ENCODE data around the gene ZNF485.
"Not testable (repeated sequence)": the region's sequence is repeated elsewhere in the genome, so short reads cannot be mapped to it uniquely, and the experiment has no call there.

ZNF485 gene

GRCh38 chr10:43606323-43607198 is at the start of gene ZNF485:
ZNF485 (plus strand) TSS chr10:43606438; CDS start chr10:43607051, 613 bp downstream.
- peak; percentile 58 for DNase-seq

GRCh38 chr10:43557214-43557613 is 49.0 kb upstream of the ZNF485 start:
- no peak for DNase-seq

GRCh38 chr10:43569681-43570080 is 36.6 kb upstream of the ZNF485 start:
- no peak for DNase-seq

GRCh38 chr10:43570971-43571370 is 35.3 kb upstream of the ZNF485 start:
- DNase-seq: no peak

GRCh38 chr10:43573250-43574000 is 32.8 kb upstream of the ZNF485 start:
- peak; percentile 21 for DNase-seq

GRCh38 chr10:43574001-43574892 is 32.0 kb upstream of the ZNF485 start, which contains the start of gene ZNF239:
ZNF239 (minus strand) TSS chr10:43574616; CDS start chr10:43558079, 16,537 bp downstream.
- DNase-seq: peak; percentile 86

- no peak for DNase-seq
Observed at GRCh38 chr10:43574906-43575305, 31.3 kb upstream of the ZNF485 start.

- DNase-seq: no peak
Observed at GRCh38 chr10:43576062-43576461, 30.2 kb upstream of the ZNF485 start.

GRCh38 chr10:43576580-43576979 is 29.7 kb upstream of the ZNF485 start:
- no peak for DNase-seq

- no peak for DNase-seq
Observed at GRCh38 chr10:43584051-43584450, 22.2 kb upstream of the ZNF485 start.

GRCh38 chr10:43585046-43585445 is 21.2 kb upstream of the ZNF485 start:
- DNase-seq: no peak

- DNase-seq: no peak
Observed at GRCh38 chr10:43585981-43586729, 20.1 kb upstream of the ZNF485 start.

GRCh38 chr10:43586730-43587115 is 19.5 kb upstream of the ZNF485 start:
- DNase-seq: not testable (repeated sequence)

GRCh38 chr10:43591303-43591904 is 14.8 kb upstream of the ZNF485 start:
- DNase-seq: no peak

GRCh38 chr10:43594944-43595589 is 11.2 kb upstream of the ZNF485 start:
- peak; percentile 23 for DNase-seq

- DNase-seq: no peak
Observed at GRCh38 chr10:43595739-43596298, 10.4 kb upstream of the ZNF485 start.

- DNase-seq: no peak
Observed at GRCh38 chr10:43596546-43596945, 9.7 kb upstream of the ZNF485 start.

GRCh38 chr10:43598446-43598845 is 7.8 kb upstream of the ZNF485 start:
- peak; percentile 53 for DNase-seq

- no peak for DNase-seq
Observed at GRCh38 chr10:43599333-43599732, 6.9 kb upstream of the ZNF485 start.

GRCh38 chr10:43601576-43601975 is 4.7 kb upstream of the ZNF485 start:
- DNase-seq: not testable (repeated sequence)

GRCh38 chr10:43605850-43606322 is 352 bp upstream of the ZNF485 start:
- no peak for DNase-seq

Data from fibroblast of skin of right quadriceps (primary cell).